ENCODE results near the gene CEMIP. TPM values are rescaled to one million over a fixed set of nuclear protein-coding genes. Genes with fewer than 3 reads are reported as not detected.

The CEMIP gene
- total RNA-seq, 1 experiment from 2014 or later = 3.5 TPM

DNA sequence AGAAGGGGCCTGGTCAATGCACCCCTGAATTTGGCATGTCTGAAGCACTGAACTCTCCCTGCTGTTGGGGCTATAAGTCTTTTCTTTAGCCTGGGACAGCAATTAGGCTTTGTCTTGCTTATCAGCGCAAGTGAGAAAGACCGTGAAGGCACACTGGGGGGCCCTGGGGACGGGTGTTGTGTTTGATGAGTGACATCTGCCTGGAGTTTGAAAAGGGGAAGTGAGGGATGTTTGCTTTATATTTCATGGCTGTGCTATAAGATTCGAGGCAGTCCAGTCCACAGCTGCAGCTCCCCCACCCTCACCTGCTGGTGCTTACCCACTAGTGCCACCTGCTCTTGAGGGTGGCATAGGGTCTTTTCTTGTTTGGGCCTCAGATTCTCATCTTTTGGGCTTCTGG is 44.8 kb downstream of the CEMIP start:
- ChIA-PET CTCF (no interaction called here), POLR2A (no interaction called here), RAD21 (ENCODE audit: low non-redundant PET in 1 of 2, low total read pairs in 2 of 2, uncharacterized antibody in 2 of 2, unreplicated experiment in 2 of 2) (no interaction called here)
- no peak overlapping the region for H2AFZ ChIP-seq (ENCODE audit: low read depth, low read length, poor library complexity, severe bottlenecking)
- H3K36me3 ChIP-seq (ENCODE audit: control insufficient read depth in 1 of 2, insufficient read depth in 2 of 2, low read length in 2 of 2) = no peaks in the 10 kb centered on the region
- ATAC-seq = no peak
- no peaks in the 10 kb centered on the region for H3K27me3 ChIP-seq (ENCODE audit: insufficient read depth, low read length)
- no peaks in the 10 kb centered on the region for H3K9me2 ChIP-seq (ENCODE audit: insufficient read depth)
- no peak overlapping the region for H3K4me3 ChIP-seq (replicated peaks in 1 of 2; ENCODE audit: low read depth in 1 of 2, low read length in 2 of 2)
- no peak overlapping the region for H3K4me2 ChIP-seq (ENCODE audit: low read length)
- TF ChIP-seq SP1 (IDR thresholded peaks at IDR 0.05; ENCODE audit: low read depth) = no peak
- no peak for TF ChIP-seq RAD21 (IDR thresholded peaks at IDR 0.05; ENCODE audit: low read depth)
- no peak for TF ChIP-seq YY1 (IDR thresholded peaks at IDR 0.05; ENCODE audit: extremely low read depth, insufficient replicate concordance, low read depth, low read length)
- no peak for TF ChIP-seq POLR2AphosphoS5 (IDR thresholded peaks at IDR 0.05; ENCODE audit: low read depth, low read length)
- TF ChIP-seq, protein P1, sequence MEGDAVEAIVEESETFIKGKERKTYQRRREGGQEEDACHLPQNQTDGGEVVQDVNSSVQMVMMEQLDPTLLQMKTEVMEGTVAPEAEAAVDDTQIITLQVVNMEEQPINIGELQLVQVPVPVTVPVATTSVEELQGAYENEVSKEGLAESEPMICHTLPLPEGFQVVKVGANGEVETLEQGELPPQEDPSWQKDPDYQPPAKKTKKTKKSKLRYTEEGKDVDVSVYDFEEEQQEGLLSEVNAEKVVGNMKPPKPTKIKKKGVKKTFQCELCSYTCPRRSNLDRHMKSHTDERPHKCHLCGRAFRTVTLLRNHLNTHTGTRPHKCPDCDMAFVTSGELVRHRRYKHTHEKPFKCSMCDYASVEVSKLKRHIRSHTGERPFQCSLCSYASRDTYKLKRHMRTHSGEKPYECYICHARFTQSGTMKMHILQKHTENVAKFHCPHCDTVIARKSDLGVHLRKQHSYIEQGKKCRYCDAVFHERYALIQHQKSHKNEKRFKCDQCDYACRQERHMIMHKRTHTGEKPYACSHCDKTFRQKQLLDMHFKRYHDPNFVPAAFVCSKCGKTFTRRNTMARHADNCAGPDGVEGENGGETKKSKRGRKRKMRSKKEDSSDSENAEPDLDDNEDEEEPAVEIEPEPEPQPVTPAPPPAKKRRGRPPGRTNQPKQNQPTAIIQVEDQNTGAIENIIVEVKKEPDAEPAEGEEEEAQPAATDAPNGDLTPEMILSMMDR (IDR thresholded peaks at IDR 0.05 in 2 of 3, conservative IDR thresholded peaks at IDR 0.05 in 1 of 3; ENCODE audit: borderline replicate concordance in 1 of 3, insufficient read depth in 1 of 3, low read depth in 2 of 3, low read length in 2 of 3) = no peak
- no peak for TF ChIP-seq EGR1 (IDR thresholded peaks at IDR 0.05; ENCODE audit: low read depth)
- TF ChIP-seq, protein P2, sequence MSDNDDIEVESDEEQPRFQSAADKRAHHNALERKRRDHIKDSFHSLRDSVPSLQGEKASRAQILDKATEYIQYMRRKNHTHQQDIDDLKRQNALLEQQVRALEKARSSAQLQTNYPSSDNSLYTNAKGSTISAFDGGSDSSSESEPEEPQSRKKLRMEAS (IDR thresholded peaks at IDR 0.05) = no peak
- TF ChIP-seq, protein P3, sequence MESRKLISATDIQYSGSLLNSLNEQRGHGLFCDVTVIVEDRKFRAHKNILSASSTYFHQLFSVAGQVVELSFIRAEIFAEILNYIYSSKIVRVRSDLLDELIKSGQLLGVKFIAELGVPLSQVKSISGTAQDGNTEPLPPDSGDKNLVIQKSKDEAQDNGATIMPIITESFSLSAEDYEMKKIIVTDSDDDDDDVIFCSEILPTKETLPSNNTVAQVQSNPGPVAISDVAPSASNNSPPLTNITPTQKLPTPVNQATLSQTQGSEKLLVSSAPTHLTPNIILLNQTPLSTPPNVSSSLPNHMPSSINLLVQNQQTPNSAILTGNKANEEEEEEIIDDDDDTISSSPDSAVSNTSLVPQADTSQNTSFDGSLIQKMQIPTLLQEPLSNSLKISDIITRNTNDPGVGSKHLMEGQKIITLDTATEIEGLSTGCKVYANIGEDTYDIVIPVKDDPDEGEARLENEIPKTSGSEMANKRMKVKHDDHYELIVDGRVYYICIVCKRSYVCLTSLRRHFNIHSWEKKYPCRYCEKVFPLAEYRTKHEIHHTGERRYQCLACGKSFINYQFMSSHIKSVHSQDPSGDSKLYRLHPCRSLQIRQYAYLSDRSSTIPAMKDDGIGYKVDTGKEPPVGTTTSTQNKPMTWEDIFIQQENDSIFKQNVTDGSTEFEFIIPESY (IDR thresholded peaks at IDR 0.05; ENCODE audit: extremely low read depth, insufficient replicate concordance, low read length) = no peak
- H3K9ac ChIP-seq (ENCODE audit: low read length) = no peak overlapping the region
- H3K9me3 ChIP-seq (ENCODE audit: control insufficient read depth in 1 of 2, insufficient read depth in 1 of 2, low read depth in 1 of 2, low read length in 2 of 2) = no peaks in the 10 kb centered on the region
- intact Hi-C loops (cut with micrococcal nuclease) = no loop called here
- no peaks in the 10 kb centered on the region for H3K79me2 ChIP-seq (ENCODE audit: insufficient read depth, low read length)
- no peaks in the 10 kb centered on the region for H3K4me1 ChIP-seq (ENCODE audit: control insufficient read depth in 1 of 2, insufficient read depth in 2 of 2, low read length in 2 of 2)
- H4K20me1 ChIP-seq (ENCODE audit: insufficient read depth) = no peaks in the 10 kb centered on the region
- no peak overlapping the region for H3K27ac ChIP-seq (ENCODE audit: low read depth, low read length)
- no peak for DNase-seq (ENCODE audit: low read depth, low spot score)
- no TSS peak for BruUV-seq (replicated peaks)

Data from HCT116 (cell line).